GM12878 (cell line): ENCODE measurements around the gene SLC4A5. TPM values are rescaled to one million over a fixed set of nuclear protein-coding genes. Genes with fewer than 3 reads are reported as not detected.

Experiments
- ATAC-seq: fragments of 200-7000 bp; cut with Tn5 transposase; 3 replicates; pipeline ENCODE4 v1.9.1; 2020; ENCODE audit warnings: mild to moderate bottlenecking, moderate library complexity
- BruUV-seq: library from RNA; stranded (reverse); fragments of 400-500 nt; replicated peaks from 2 replicates; lab custom pipeline; 2021; lab: Mats Ljungman, UMichigan
- CTCF ChIA-PET: fragments of 300-600 bp; sonication (Branson Sonifier 250); formaldehyde crosslinking; extraction: SDS; loops from one replicate; lab custom pipeline; 2021; ENCODE audit warnings: inconsistent platforms; lab: Yijun Ruan, JAX
- POLR2A ChIA-PET: fragments of 350-600 bp; formaldehyde crosslinking; extraction: SDS; loops from one replicate; lab custom pipeline; 2021; ENCODE audit warnings: inconsistent platforms; lab: Charles Lee
- RAD21 ChIA-PET: fragments of 300-600 bp; sonication (Branson Sonifier 250); formaldehyde crosslinking; loops from one replicate; lab custom pipeline; 2023; ENCODE audit warnings: antibody characterized with exemption; ENCODE audit not compliant: unreplicated experiment; lab: Charles Lee
- SMC1A ChIA-PET: fragments of 300-600 bp; sonication (Branson Sonifier 250); formaldehyde crosslinking; loops from one replicate; lab custom pipeline; 2023; ENCODE audit not compliant: unreplicated experiment, uncharacterized antibody; lab: Charles Lee
- DNase-seq: peaks from one replicate; pipeline ENCODE4 v3.0.0-alpha.2; 2011; ENCODE audit warnings: low read depth, low spot score
- FAIRE-seq: peaks from 3 replicates; lab custom pipeline; 2011; peaks lifted over from hg19 to GRCh38; lab: Jason Lieb, UNC
- H2AFZ ChIP-seq: 2 replicates; pipeline ENCODE4 v1.6.0; 2011; ENCODE audit warnings: low read depth, low read length, control low read depth; ENCODE audit not compliant: control insufficient read depth
- H3K27ac ChIP-seq: 2 replicates; pipeline ENCODE4 v1.5.1; 2011; ENCODE audit warnings: control low read depth; ENCODE audit not compliant: control insufficient read depth, insufficient read depth
- H3K27me3 ChIP-seq, 2 experiments: replicated peaks in 1 of 2; 2 replicates each; pipeline versions ENCODE4 v1.6.0 to v1.6.1; 2011; ENCODE audit warnings: low read length in 1 of 2; ENCODE audit not compliant: control insufficient read depth in 2 of 2, insufficient read depth in 2 of 2
- H3K36me3 ChIP-seq, 2 experiments: 2 replicates each; pipeline ENCODE4 v1.5.1; 2011; ENCODE audit warnings: low read length in 1 of 2; ENCODE audit not compliant: control insufficient read depth in 2 of 2, insufficient read depth in 2 of 2
- H3K4me1 ChIP-seq: 2 replicates; pipeline ENCODE4 v1.6.1; 2011; ENCODE audit warnings: mild to moderate bottlenecking, low read length, moderate library complexity, mixed read lengths; ENCODE audit not compliant: control insufficient read depth, insufficient read depth
- H3K4me2 ChIP-seq: 2 replicates; pipeline ENCODE4 v1.6.0; 2011; ENCODE audit warnings: control low read depth; ENCODE audit not compliant: control insufficient read depth, insufficient read depth
- H3K4me3 ChIP-seq: fragments of 200-600 bp; sonication (generic); 2 replicates; pipeline ENCODE4 v1.5.1; 2016
- H3K79me2 ChIP-seq: 2 replicates; pipeline ENCODE4 v1.6.0; 2011; ENCODE audit warnings: low read length; ENCODE audit not compliant: control insufficient read depth, insufficient read depth
- H3K9ac ChIP-seq: 2 replicates; pipeline ENCODE4 v1.8.0; 2011; ENCODE audit warnings: low read length, control low read depth, mixed read lengths; ENCODE audit not compliant: control insufficient read depth, insufficient read depth
- H3K9me3 ChIP-seq: replicated peaks from 3 replicates; pipeline ENCODE4 v1.5.1; 2011; ENCODE audit warnings: mild to moderate bottlenecking, low read length; ENCODE audit not compliant: control insufficient read depth, insufficient read depth
- H4K20me1 ChIP-seq: 2 replicates; pipeline ENCODE4 v1.6.0; 2011; ENCODE audit not compliant: control insufficient read depth, insufficient read depth
- ATF3 ChIP-seq: IDR thresholded peaks from 2 replicates; pipeline ENCODE4 v1.6.1; 2011; ENCODE audit warnings: low read depth, mild to moderate bottlenecking, low read length, moderate library complexity, borderline replicate concordance; ENCODE audit errors: extremely low read depth
- BRCA1 ChIP-seq: IDR thresholded peaks from 2 replicates; pipeline ENCODE4 v1.6.1; 2011; ENCODE audit warnings: low read depth, low read length, improper control_type of control experiment
- CEBPZ ChIP-seq: fragments of 150-350 bp; IDR thresholded peaks from 2 replicates; pipeline ENCODE4 v1.6.1; 2016; ENCODE audit warnings: low read depth, low read length
- EGR1 ChIP-seq, 2 experiments: IDR thresholded peaks; 1 replicate in 1 of 2; 2 replicates in 1 of 2; pipeline ENCODE4 v1.6.1; 2011 to 2012; ENCODE audit warnings: low read depth in 2 of 2, low read length in 2 of 2, borderline replicate concordance in 1 of 2, mild to moderate bottlenecking in 1 of 2, moderate library complexity in 1 of 2
- IRF5 ChIP-seq: fragments of 450-650 bp; IDR thresholded peaks from 2 replicates; pipeline ENCODE4 v1.6.1; 2017; ENCODE audit warnings: borderline replicate concordance
- NFYA ChIP-seq: IDR thresholded peaks from 2 replicates; pipeline ENCODE4 v1.6.1; 2011; ENCODE audit warnings: low read depth, mild to moderate bottlenecking, low read length, improper control_type of control experiment, borderline replicate concordance
- NKRF ChIP-seq: fragments of 450-650 bp; conservative IDR thresholded peaks from 2 replicates; pipeline ENCODE4 v1.6.1; 2017; ENCODE audit warnings: mild to moderate bottlenecking, moderate library complexity
- SIN3A ChIP-seq: IDR thresholded peaks from 2 replicates; pipeline ENCODE4 v1.6.1; 2012; ENCODE audit warnings: low read depth, low read length, improper control_type of control experiment
- STAT3 ChIP-seq: IDR thresholded peaks from 2 replicates; pipeline ENCODE4 v1.6.1; 2011; ENCODE audit warnings: low read depth, low read length, improper control_type of control experiment
- TARDBP ChIP-seq: IDR thresholded peaks from 2 replicates; pipeline ENCODE4 v1.6.1; 2016; ENCODE audit warnings: borderline replicate concordance
- YBX1 ChIP-seq: fragments of 450-650 bp; IDR thresholded peaks from 2 replicates; pipeline ENCODE4 v1.6.1; 2016; ENCODE audit warnings: antibody characterized with exemption
- ZNF24 ChIP-seq: fragments of 450-650 bp; IDR thresholded peaks from 2 replicates; pipeline ENCODE4 v1.6.1; 2017; ENCODE audit warnings: antibody characterized with exemption, mild to moderate bottlenecking
- ZNF384 ChIP-seq: IDR thresholded peaks from 2 replicates; pipeline ENCODE4 v1.6.1; 2012; ENCODE audit warnings: low read depth, mild to moderate bottlenecking, low read length, improper control_type of control experiment, borderline replicate concordance
- ZSCAN29 ChIP-seq: fragments of 450-650 bp; IDR thresholded peaks from 2 replicates; pipeline ENCODE4 v1.6.1; 2017; ENCODE audit warnings: mild to moderate bottlenecking, moderate library complexity
- WGBS: methylation state at CpG from one replicate; pipeline ENCODE4 v1.1.6; 2016; ENCODE audit warnings: low lambda C conversion rate; ENCODE audit not compliant: insufficient replicate concordance, insufficient coverage; ENCODE audit errors: missing lambda C conversion rate; 5-methylcytosine and 5-hydroxymethylcytosine counted together
- in situ Hi-C: fragments of 300-500 bp; cut with MboI; formaldehyde crosslinking; loops from 9 replicates; pipeline ENCODE4 v1.14.3; 2018; ENCODE audit warnings: mixed read lengths
- intact Hi-C: fragments of 100-400 bp; cut with micrococcal nuclease; formaldehyde crosslinking; loops from one replicate; pipeline ENCODE4 v1.14.2; 2022; ENCODE audit not compliant: unreplicated experiment
- polyA plus RNA-seq, 11 experiments: library from polyadenylated mRNA; depleted of rRNA in 4 of 11; unstranded in 6 of 11; stranded (reverse) in 5 of 11; fragments of >200 nt; fragmentation: Nextera tagmentation in 4 of 11; fragmentation: Illumina TruSeq in 1 of 11; extraction: Ambion mirVana in 4 of 11; extraction: Trizol in 1 of 11; gene quantifications; 1 replicate in 1 of 11; 2 replicates in 10 of 11; pipeline versions ENCODE4 v1.2.1 to v1.2.3, GENCODE V29; 2011 to 2016; ENCODE audit warnings: inconsistent platforms in 2 of 11, missing spikeins in 2 of 11, low read depth in 1 of 11
- total RNA-seq, 4 experiments: library from RNA; depleted of rRNA in 3 of 4; stranded (reverse); fragments of >200 nt in 3 of 4; fragmentation: Illumina TruSeq in 1 of 4; extraction: Trizol in 1 of 4; gene quantifications; 2 replicates each; pipeline versions ENCODE4 v1.2.1 to v1.2.3, GENCODE V29; 2013 to 2021

Gene SLC4A5
- total and polyA plus RNA-seq, 10 of the 15 experiments (the other 5 are each of a cell fraction or from before 2014, with no cell fraction given) = 0.15 to 4.7 (median 1.6) TPM

- CTCF ChIA-PET = interaction anchor here (0.6 to 1.9 kb wide), 3 partner anchors 12 to 46 kb away, joined by 3 to 12 read pairs (median 8); no protein-coding TSS in a partner anchor
- Histone ChIP-seq H3K79me2 (peaks cover 11% of the 10 kb centered on the region), H3K4me3 (no peak within 1 kb of the TSS), H3K36me3 (peaks cover 4 to 15% of the 10 kb centered on the region in 2 experiments; a peak in 3 of 4 replicates), H3K4me2 (peak within 1 kb of the TSS; percentile 27; the same call in 1 of the 2 replicates), H3K4me1 (no peaks in the 10 kb centered on the region; the same call in 1 of the 2 replicates), H3K9me3 (no peaks in the 10 kb centered on the region), H3K9ac (no peak within 1 kb of the TSS), H3K27me3 (no peaks in the 10 kb centered on the region), H4K20me1 (peaks cover 7% of the 10 kb centered on the region; the same call in 1 of the 2 replicates), H2AFZ (no peak within 1 kb of the TSS), H3K27ac (no peak within 1 kb of the TSS)
- intact Hi-C loops = no loop called here
- SMC1A ChIA-PET = interaction anchor here (1.1 to 1.5 kb wide), 2 partner anchors 9 to 11 kb away, joined by 7 to 10 read pairs; no protein-coding TSS in a partner anchor
- peak; percentile 74 for FAIRE-seq
- no TSS peak for BruUV-seq
- in situ Hi-C loops = no loop called here
- RAD21 ChIA-PET = no interaction called here
- POLR2A ChIA-PET = no interaction called here
- peak; percentile 83 for ATAC-seq
- WGBS = 79% methylated on average over 14 of the region's 14 CpGs
- no peak for DNase-seq
- TF ChIP-seq NKRF (no peak), BRCA1 (no peak), IRF5 (no peak), YBX1 (no peak), SIN3A (no peak), STAT3 (no peak), ZNF24 (no peak), ATF3 (no peak), EGR1 (IDR thresholded peaks at IDR 0.05; ENCODE audit: borderline replicate concordance in 1 of 2, low read depth in 2 of 2, low read length in 2 of 2) (peak in 1 of 2 experiments; percentile 52; a peak in 1 of 3 replicates), ZNF384 (no peak), ZSCAN29 (no peak), NFYA (no peak), TARDBP (no peak), CEBPZ (no peak)
These were observed 36.9 kb upstream of the SLC4A5 start, which contains the start of gene DCTN1 for GRCh38 chr2:74379851-74380789. DCTN1 (minus strand) TSS chr2:74380311; CDS start chr2:74380037, 274 bp downstream.
